Measurements from ENCODE around the gene VAPA. TPM values are rescaled to one million over a fixed set of nuclear protein-coding genes. Genes with fewer than 3 reads are reported as not detected.
"Not testable (repeated sequence)": the region's sequence is repeated elsewhere in the genome, so short reads cannot be mapped to it uniquely, and the experiment has no call there.

VAPA gene
- total RNA-seq, 1 donor from 2014 or later = 132 TPM

- Mint-ChIP-seq H3K27me3 (peaks cover 7% of the 10 kb centered on the region), H3K36me3 (no peaks in the 10 kb centered on the region), H3K4me1 (ENCODE audit: unreplicated experiment) (no peaks in the 10 kb centered on the region), H3K4me3 (no peak overlapping the region), H3K27ac (no peak overlapping the region), H3K9me3 (peaks cover 9% of the 10 kb centered on the region)
- TF ChIP-seq CTCF (conservative IDR thresholded peaks at IDR 0.05) = no peak
- no peak for DNase-seq (ENCODE audit: extremely low spot score, unreplicated experiment)
These were observed 25.8 kb upstream of the VAPA start for GRCh38 chr18:9887992-9888391.

GRCh38 chr18:9890196-9890595 lies 23.6 kb upstream of the VAPA start:
- H3K9me3 Mint-ChIP-seq = peaks cover 7% of the 10 kb centered on the region
- no peak overlapping the region for H3K27ac Mint-ChIP-seq
- no peaks in the 10 kb centered on the region for H3K4me1 Mint-ChIP-seq (ENCODE audit: unreplicated experiment)
- TF ChIP-seq CTCF (conservative IDR thresholded peaks at IDR 0.05) = no peak
- no peaks in the 10 kb centered on the region for H3K36me3 Mint-ChIP-seq
- DNase-seq (ENCODE audit: extremely low spot score, unreplicated experiment) = no peak
- H3K27me3 Mint-ChIP-seq = peaks cover 6% of the 10 kb centered on the region
- H3K4me3 Mint-ChIP-seq = no peak overlapping the region

GRCh38 chr18:9890957-9891356 lies 22.9 kb upstream of the VAPA start:
- no peaks in the 10 kb centered on the region for H3K36me3 Mint-ChIP-seq
- DNase-seq (ENCODE audit: extremely low spot score, unreplicated experiment) = no peak
- no peak overlapping the region for H3K27ac Mint-ChIP-seq
- no peaks in the 10 kb centered on the region for H3K4me1 Mint-ChIP-seq (ENCODE audit: unreplicated experiment)
- no peak overlapping the region for H3K4me3 Mint-ChIP-seq
- TF ChIP-seq CTCF (conservative IDR thresholded peaks at IDR 0.05) = no peak
- H3K27me3 Mint-ChIP-seq = peaks cover 2% of the 10 kb centered on the region
- H3K9me3 Mint-ChIP-seq = peaks cover 3% of the 10 kb centered on the region

- H3K27ac Mint-ChIP-seq; H3K4me1 Mint-ChIP-seq (ENCODE audit: unreplicated experiment); H3K4me3 Mint-ChIP-seq; H3K9me3 Mint-ChIP-seq; H3K36me3 Mint-ChIP-seq; DNase-seq (ENCODE audit: extremely low spot score, unreplicated experiment); H3K27me3 Mint-ChIP-seq: not testable (repeated sequence)
These were observed 22.3 kb upstream of the VAPA start for GRCh38 chr18:9891515-9891914.

GRCh38 chr18:9894454-9895068 lies 19.3 kb upstream of the VAPA start:
- Mint-ChIP-seq H3K4me3 (no peak overlapping the region), H3K27ac (no peak overlapping the region), H3K9me3 (no peaks in the 10 kb centered on the region), H3K36me3 (no peaks in the 10 kb centered on the region), H3K4me1 (ENCODE audit: unreplicated experiment) (no peaks in the 10 kb centered on the region), H3K27me3 (no peaks in the 10 kb centered on the region)
- no peak for TF ChIP-seq CTCF (conservative IDR thresholded peaks at IDR 0.05)
- DNase-seq (ENCODE audit: extremely low spot score, unreplicated experiment) = no peak

- H3K9me3 Mint-ChIP-seq = no peaks in the 10 kb centered on the region
- no peak overlapping the region for H3K4me3 Mint-ChIP-seq
- no peak for TF ChIP-seq CTCF (conservative IDR thresholded peaks at IDR 0.05)
- no peaks in the 10 kb centered on the region for H3K36me3 Mint-ChIP-seq
- no peaks in the 10 kb centered on the region for H3K27me3 Mint-ChIP-seq
- no peak for DNase-seq (ENCODE audit: extremely low spot score, unreplicated experiment)
- H3K4me1 Mint-ChIP-seq (ENCODE audit: unreplicated experiment) = no peaks in the 10 kb centered on the region
- H3K27ac Mint-ChIP-seq = no peak overlapping the region
These were observed 16.7 kb upstream of the VAPA start for GRCh38 chr18:9897129-9897528.

- not testable (repeated sequence) for DNase-seq (ENCODE audit: extremely low spot score, unreplicated experiment); H3K27ac Mint-ChIP-seq; H3K36me3 Mint-ChIP-seq
These were observed 16.0 kb upstream of the VAPA start for GRCh38 chr18:9897787-9898291.

More at GRCh38 chr18:9897787-9898291, 16.0 kb upstream of the VAPA start:
- not testable (repeated sequence) for H3K4me1 Mint-ChIP-seq (ENCODE audit: unreplicated experiment); H3K27me3 Mint-ChIP-seq; H3K4me3 Mint-ChIP-seq; H3K9me3 Mint-ChIP-seq
